SJSA1 (cell line): Measurements from ENCODE around the gene MADD. TPM values are rescaled to one million over a fixed set of nuclear protein-coding genes. Genes with fewer than 3 reads are reported as not detected.
A peak's percentile ranks its signal among the peaks of the same experiment; 100 is the strongest.

Source experiments
- DNase-seq, 2 experiments: peaks; one replicate each; pipeline ENCODE4 v3.0.0-alpha.2; 2015 to 2020; ENCODE audit warnings: low spot score in 2 of 2, low read depth in 1 of 2
- H3K27ac ChIP-seq: fragments of 250-450 bp; sonication (Bioruptor Pico); 2 replicates; pipeline ENCODE4 v1.5.1; 2020; ENCODE audit warnings: mild to moderate bottlenecking, moderate library complexity
- H3K27me3 ChIP-seq: fragments of 250-450 bp; sonication (Bioruptor Pico); replicated peaks from 2 replicates; pipeline ENCODE4 v1.5.1; 2020; ENCODE audit warnings: mild to moderate bottlenecking, moderate library complexity
- H3K36me3 ChIP-seq: fragments of 250-450 bp; sonication (Bioruptor Pico); 2 replicates; pipeline ENCODE4 v1.5.1; 2020; ENCODE audit warnings: mild to moderate bottlenecking
- H3K4me1 ChIP-seq: fragments of 250-450 bp; sonication (Bioruptor Pico); replicated peaks from 2 replicates; pipeline ENCODE4 v1.6.1; 2021; ENCODE audit warnings: mild to moderate bottlenecking
- H3K4me3 ChIP-seq: fragments of 250-450 bp; sonication (Bioruptor Pico); 2 replicates; pipeline ENCODE4 v1.5.1; 2020; ENCODE audit warnings: mild to moderate bottlenecking
- H3K9me3 ChIP-seq: fragments of 250-450 bp; sonication (Bioruptor Pico); replicated peaks from 2 replicates; pipeline ENCODE4 v1.5.1; 2020; ENCODE audit warnings: mild to moderate bottlenecking
- total RNA-seq: library from RNA; depleted of rRNA; stranded (reverse); fragments of >200 nt; shearing (Covaris generic); gene quantifications from 2 replicates; pipeline ENCODE4 v1.2.3, GENCODE V29; 2014; rRNA removed

MADD gene
- total RNA-seq = 15.7 and 20.9 TPM in 2 replicates

DNA sequence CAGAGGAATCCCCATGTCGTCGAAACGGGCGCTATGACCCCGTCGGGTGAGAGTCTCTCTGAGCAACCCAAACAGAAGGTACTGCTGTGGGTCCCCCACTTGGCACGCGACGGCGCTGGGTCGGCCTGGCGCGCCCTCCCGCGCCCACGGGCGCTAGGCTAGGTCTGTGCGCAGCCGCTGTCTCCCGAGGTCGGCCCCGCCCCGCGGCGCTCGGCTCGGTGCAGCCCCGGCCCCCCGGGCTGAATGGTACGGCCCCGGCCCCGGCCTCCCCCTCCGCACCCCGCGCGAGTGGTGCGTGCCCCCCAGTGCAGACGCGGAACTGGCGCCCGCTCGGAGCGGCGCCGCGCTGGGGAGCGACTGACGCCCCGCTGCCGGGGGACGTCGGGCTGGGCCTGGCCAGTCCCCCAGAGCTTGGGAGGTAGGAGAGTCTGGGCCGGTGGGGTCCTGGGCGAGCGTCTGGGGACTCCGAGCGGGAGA is at the start of gene MADD:
Gene MADD, plus strand, starts transcription at position 305 of the 477 bp plus-strand sequence.
- Histone ChIP-seq H3K27me3 (no peaks in the 10 kb centered on the region), H3K9me3 (no peaks in the 10 kb centered on the region), H3K4me1 (peaks cover 36% of the 10 kb centered on the region), H3K36me3 (peaks cover 6% of the 10 kb centered on the region), H3K27ac (peak within 1 kb of the TSS; percentile 89), H3K4me3 (peak within 1 kb of the TSS; percentile 62)
- DNase-seq = peak; percentile 82 to 84

DNA sequence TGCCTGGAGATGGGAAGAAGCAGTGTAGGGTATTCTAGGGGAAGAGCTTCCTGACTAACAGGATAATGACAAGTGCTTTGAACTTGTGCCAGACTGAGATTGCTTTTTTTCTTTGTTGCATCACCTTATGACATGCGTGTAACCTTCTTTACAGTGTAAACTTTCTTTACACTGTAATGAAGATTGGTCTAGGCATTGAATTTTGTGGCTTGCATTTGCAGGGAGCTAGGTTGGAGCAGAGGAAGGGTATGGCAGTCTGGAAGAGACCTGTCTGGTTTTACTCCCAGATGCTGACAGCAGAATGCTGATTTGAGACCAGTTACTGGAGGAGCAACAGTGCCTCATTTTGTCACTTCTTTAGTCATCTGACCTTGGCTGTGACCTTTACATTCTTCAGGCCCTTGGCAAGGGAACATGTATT is 49.5 kb upstream of the MADD start:
- Histone ChIP-seq H3K4me1 (peaks cover 27% of the 10 kb centered on the region), H3K36me3 (peaks cover 50% of the 10 kb centered on the region), H3K27ac (no peak overlapping the region), H3K27me3 (no peaks in the 10 kb centered on the region), H3K9me3 (no peaks in the 10 kb centered on the region), H3K4me3 (no peak overlapping the region)
- DNase-seq = peak in 1 of 2 experiments; percentile 29

DNA sequence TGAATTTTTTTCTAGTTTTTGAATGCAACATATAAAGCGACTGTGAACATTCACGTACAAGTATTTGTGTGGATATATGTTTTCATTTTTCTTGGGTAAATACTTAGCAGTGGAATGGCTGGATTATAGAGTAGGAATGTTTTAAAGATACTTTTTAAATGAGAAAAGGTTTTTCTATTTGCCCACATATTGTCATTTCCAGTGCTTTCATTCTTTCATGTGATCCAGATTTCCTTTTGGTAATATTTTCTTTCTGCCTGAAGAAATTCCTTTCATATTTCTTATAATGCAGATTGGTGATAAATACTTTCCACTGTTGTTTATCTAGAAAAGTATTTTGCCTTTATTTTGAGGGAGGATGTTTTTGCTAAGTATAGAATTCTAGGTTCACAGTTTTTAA is 47.2 kb upstream of the MADD start:
- Histone ChIP-seq H3K27ac (no peak overlapping the region), H3K36me3 (peaks cover 59% of the 10 kb centered on the region), H3K4me3 (no peak overlapping the region), H3K4me1 (peaks cover 12% of the 10 kb centered on the region), H3K9me3 (no peaks in the 10 kb centered on the region), H3K27me3 (no peaks in the 10 kb centered on the region)
- no peak for DNase-seq

DNA sequence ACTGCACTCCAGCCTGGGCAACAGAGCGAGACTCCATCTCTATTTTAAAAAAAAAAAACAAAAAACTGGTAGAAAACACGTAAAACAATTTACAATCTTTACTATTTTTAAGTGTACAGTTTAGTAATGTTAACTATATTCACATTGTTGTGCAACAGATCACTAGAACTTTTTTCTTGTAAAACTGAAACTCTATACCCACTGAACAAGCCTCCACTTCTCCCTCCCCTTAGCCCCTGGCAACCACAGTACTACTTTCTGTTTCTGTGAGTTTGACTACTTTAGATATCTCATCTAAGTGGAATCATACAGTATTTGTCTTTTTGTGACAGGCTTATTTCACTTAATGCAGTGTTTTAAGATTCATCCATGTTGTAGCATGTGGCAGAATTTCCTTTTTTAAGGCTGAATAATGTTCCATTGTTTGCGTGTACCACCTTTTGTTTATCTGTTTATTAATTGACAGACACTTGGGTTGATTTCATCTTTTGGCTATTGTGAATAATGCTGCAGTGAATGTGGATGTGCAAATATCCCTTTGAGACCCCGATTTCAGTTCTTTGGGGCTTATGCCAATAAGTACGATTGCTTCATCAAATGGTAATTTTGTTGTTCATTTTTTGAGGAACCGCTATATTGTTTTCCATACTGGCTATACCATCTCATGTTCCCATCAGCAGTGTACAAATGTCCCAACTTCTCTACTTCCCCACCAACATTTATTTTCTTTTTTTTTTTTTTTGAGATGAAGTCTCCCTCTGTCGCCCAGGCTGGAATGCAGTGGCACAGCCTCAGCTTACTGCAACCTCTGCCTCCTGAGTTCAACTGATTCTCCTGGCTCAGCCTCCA is 44.2 kb upstream of the MADD start:
- Histone ChIP-seq H3K27ac (no peak overlapping the region), H3K4me3 (no peak overlapping the region), H3K27me3 (no peaks in the 10 kb centered on the region), H3K9me3 (no peaks in the 10 kb centered on the region), H3K36me3 (peaks cover 60% of the 10 kb centered on the region), H3K4me1 (peaks cover 2% of the 10 kb centered on the region)
- no peak for DNase-seq

DNA sequence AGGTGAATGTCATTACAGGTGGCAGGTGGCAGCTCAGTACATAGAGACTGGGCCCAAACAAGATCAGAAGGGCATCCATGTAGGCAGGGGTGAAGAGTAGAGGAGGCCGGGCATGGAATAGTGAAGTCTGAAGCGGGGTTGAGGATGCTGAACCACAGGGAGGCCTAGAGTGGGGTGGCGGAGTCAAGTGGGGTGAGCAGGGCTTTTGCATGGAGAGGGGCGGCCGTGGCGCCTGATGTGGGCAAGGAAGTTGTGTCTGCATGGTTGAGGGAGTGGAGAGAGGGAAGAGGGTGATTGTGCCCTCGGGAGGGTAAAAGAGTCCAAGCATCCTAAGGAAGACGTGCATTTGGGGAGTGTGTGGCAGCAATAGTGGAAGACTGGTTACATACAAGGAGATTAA is 40.8 kb upstream of the MADD start:
- DNase-seq = no peak
- no peaks in the 10 kb centered on the region for H3K9me3 ChIP-seq
- H3K4me3 ChIP-seq = no peak overlapping the region
- no peaks in the 10 kb centered on the region for H3K27me3 ChIP-seq
- H3K27ac ChIP-seq = no peak overlapping the region
- peaks cover 39% of the 10 kb centered on the region for H3K36me3 ChIP-seq
- H3K4me1 ChIP-seq = peaks cover 16% of the 10 kb centered on the region

DNA sequence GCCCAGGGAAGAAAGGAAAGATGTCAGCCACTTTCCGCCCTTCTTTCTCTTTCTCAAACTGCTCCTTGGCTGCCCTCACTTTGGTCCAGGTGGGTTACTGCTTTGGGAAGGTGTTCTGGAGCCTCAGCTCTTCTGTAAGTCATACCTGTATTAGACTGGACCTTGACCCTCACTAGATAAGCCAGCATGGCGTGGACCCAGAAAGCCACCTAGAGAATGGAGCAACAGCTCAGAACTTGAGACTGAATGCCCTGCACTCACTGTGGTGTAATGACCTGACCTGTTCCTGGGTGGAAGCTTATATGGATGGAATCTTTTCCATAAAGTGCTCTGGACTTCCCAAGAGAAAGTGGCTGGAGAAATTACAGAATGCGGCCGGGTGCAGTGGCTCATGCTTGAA is 36.9 kb upstream of the MADD start:
- no peak for DNase-seq
- Histone ChIP-seq H3K4me1 (peaks cover 28% of the 10 kb centered on the region), H3K36me3 (peaks cover 50% of the 10 kb centered on the region), H3K27ac (no peak overlapping the region), H3K4me3 (no peak overlapping the region), H3K27me3 (no peaks in the 10 kb centered on the region), H3K9me3 (no peaks in the 10 kb centered on the region)

DNA sequence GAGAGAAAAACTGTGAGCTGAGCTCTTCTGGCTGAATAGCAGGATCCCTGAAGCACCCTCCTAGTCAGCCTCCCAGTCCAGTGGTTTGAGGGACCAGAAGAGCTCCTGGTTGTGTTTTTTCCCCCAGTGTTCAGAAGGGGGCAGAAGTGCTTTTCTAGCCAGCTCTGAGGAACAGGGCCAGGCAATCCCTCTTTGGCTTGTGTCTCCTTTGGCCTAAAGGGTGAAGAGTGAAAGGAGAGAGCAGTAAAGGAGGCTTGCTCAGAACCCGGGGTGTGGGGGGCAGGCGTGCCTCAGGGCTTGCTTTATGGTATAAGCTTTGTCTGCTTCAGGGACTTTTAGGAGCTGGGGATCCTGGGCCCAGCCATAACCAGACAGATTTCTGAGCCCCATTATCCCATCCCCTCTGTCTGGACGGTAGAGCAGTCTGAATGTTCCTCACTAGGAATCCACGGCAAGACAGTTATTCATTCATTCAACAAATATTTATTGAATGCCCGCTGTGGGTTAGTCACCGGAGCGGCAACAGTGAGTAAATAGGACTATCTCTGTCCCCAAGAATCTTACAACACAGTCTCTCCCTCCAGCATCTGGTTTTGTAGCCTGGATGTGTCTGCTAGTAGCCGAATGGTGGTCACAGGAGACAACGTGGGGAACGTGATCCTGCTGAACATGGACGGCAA is 35.8 kb upstream of the MADD start:
- no peaks in the 10 kb centered on the region for H3K27me3 ChIP-seq
- peaks cover 59% of the 10 kb centered on the region for H3K36me3 ChIP-seq
- H3K4me1 ChIP-seq = peaks cover 28% of the 10 kb centered on the region
- H3K27ac ChIP-seq = peak overlapping the region; percentile 67
- peak; percentile 68 to 78 for DNase-seq
- H3K9me3 ChIP-seq = no peaks in the 10 kb centered on the region
- H3K4me3 ChIP-seq = 0 out of 2 replicates have a peak overlapping the region, but pooled peaks have one; percentile 14

DNA sequence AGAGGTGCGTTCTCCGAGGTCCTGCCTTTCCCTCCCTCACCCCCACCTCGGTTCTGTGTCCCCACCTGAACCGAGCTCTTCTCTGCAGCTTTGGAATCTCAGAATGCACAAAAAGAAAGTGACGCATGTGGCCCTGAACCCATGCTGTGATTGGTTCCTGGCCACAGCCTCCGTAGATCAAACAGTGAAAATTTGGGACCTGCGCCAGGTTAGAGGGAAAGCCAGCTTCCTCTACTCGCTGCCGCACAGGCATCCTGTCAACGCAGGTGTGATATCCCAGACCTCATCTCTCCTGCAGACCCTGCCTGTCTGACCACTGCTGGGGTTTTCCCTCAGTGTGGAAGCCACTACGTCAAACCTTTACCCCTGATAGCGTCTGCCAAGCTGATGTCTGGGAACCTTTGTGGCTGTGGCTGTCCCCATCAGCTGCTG is 35.2 kb upstream of the MADD start:
- 0 out of 2 replicates have a peak overlapping the region, but pooled peaks have one; percentile 14 for H3K4me3 ChIP-seq

DNA sequence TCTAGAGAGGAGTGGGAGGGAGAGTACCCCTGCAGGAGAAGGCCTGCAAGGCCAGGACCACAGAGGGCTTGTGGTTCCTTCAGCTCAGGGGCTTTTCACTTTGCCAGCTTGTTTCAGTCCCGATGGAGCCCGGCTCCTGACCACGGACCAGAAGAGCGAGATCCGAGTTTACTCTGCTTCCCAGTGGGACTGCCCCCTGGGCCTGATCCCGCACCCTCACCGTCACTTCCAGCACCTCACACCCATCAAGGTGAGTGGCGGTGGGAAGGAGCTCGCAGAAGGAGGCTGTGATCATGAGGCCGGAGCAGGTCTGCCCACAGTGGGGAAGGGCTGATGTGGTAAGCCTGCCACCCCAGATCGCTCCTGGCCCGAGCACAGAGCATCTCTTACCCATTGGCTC is 34.8 kb upstream of the MADD start:
- peak overlapping the region; percentile 67 for H3K27ac ChIP-seq
- peaks cover 28% of the 10 kb centered on the region for H3K4me1 ChIP-seq
- no peaks in the 10 kb centered on the region for H3K9me3 ChIP-seq
- no peak for DNase-seq
- H3K4me3 ChIP-seq = no peak overlapping the region
- H3K36me3 ChIP-seq = peaks cover 65% of the 10 kb centered on the region
- H3K27me3 ChIP-seq = no peaks in the 10 kb centered on the region

More for the DNA sequence above, 35.2 kb upstream of the MADD start:
- peak in 1 of 2 experiments; percentile 60 for DNase-seq
- Histone ChIP-seq H3K27me3 (no peaks in the 10 kb centered on the region), H3K9me3 (no peaks in the 10 kb centered on the region), H3K4me1 (peaks cover 28% of the 10 kb centered on the region), H3K36me3 (peaks cover 61% of the 10 kb centered on the region), H3K27ac (peak overlapping the region; percentile 67)

DNA sequence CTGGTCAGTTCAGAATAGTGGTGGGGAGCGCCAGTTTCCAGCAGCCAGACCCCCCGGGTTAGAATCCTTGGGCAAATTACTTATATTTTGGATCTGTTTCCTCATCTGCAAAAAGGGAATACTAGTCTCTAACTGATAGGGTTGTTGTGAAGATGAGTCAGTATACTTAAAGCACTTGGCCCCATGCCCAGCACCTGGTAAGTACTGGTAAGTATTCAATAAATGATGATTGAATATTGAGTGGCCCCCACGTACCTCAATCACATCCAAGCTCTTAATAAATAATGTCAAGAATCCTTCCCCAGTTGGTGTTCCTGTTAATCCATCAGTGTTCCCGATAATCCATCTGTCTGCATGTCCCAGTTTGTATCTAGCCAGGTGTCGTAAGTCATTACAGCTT is 33.5 kb upstream of the MADD start:
- Histone ChIP-seq H3K4me1 (peaks cover 28% of the 10 kb centered on the region), H3K36me3 (peaks cover 72% of the 10 kb centered on the region), H3K27ac (no peak overlapping the region), H3K27me3 (no peaks in the 10 kb centered on the region), H3K9me3 (no peaks in the 10 kb centered on the region), H3K4me3 (no peak overlapping the region)
- DNase-seq = no peak

DNA sequence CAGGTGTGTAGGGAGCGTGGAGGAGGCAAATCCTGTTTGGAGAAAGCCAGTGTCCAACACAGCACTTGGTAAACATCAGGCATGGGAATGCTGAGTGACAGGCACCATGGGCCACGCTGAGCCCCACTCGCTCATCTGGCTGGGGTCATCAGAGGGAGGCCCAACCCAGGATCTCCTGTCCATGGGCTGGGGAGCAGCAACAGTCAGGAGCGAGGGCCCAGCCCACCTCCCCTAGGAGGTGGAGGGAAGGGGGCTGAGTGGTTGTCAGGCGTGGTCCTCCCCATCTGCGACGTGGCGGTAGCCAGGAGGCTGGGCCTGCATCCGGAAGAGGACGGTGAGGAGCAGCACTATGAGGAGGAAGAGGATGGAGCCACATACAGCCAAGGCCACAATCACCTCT is 30.1 kb upstream of the MADD start:
- Histone ChIP-seq H3K27ac (no peak overlapping the region), H3K36me3 (peaks cover 91% of the 10 kb centered on the region), H3K9me3 (no peaks in the 10 kb centered on the region), H3K4me1 (peaks cover 6% of the 10 kb centered on the region), H3K27me3 (no peaks in the 10 kb centered on the region), H3K4me3 (no peak overlapping the region)
- DNase-seq = no peak

DNA sequence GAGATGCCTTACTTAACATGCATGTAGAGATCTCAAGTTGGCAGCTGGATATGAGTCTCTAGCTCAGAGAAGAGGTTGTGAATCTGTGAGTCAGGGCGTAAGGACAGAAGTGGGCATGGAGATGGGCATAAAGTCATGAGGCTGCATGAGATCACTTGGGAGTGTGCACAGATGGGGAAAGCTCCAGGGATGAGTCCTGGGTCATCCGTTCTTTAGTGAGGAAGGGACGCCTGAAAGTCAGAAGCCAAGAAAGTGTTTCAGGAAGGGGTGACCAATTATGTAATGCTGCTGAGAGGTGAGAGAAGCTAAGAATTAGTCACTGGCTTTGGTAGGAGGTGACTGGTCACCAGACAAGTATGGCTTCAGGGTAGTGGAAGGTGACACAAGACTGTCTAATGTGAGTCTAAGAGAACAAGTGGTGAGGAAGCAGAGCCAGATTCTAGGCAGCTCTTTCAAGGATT is 28.1 kb upstream of the MADD start:
- no peak overlapping the region for H3K4me3 ChIP-seq
- no peaks in the 10 kb centered on the region for H3K4me1 ChIP-seq
- no peaks in the 10 kb centered on the region for H3K27me3 ChIP-seq
- H3K36me3 ChIP-seq = peaks cover 95% of the 10 kb centered on the region
- no peak for DNase-seq
- no peak overlapping the region for H3K27ac ChIP-seq
- no peaks in the 10 kb centered on the region for H3K9me3 ChIP-seq

DNA sequence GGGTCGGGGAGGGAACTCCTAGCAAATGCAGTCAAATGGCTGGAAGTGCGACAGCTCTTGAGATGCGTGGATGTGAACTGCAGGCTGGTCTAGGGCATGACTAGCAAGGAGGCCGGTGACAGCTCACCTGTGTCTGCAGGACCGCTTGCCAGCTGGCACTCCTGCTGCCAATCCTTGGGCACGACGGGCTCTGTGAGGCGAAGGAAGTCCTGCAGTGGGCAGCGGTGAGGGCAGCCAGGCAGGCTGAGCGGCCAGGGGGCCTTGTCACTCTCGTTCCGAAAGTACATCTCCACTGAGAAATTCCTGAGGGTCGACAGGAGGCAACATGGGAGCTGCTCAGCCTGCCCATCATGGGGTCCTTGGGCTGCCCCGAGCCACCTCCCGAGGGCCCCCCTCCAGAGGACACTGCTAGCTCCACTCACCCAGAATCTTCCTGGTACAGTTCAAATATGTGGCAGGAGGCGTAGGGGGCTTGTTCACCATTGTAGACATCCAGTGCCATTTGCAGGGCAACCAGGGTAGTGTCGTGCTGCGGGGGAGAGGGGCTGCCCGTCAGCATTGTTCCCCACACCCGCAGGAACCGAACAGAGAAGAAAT is 27.2 kb upstream of the MADD start:
- peaks cover 3% of the 10 kb centered on the region for H3K4me1 ChIP-seq
- no peak for DNase-seq
- H3K27me3 ChIP-seq = no peaks in the 10 kb centered on the region
- no peak overlapping the region for H3K27ac ChIP-seq
- H3K4me3 ChIP-seq = no peak overlapping the region
- H3K9me3 ChIP-seq = no peaks in the 10 kb centered on the region
- peaks cover 97% of the 10 kb centered on the region for H3K36me3 ChIP-seq
